Gastroesophageal sphincter (tissue), 4 donors: Measurements from ENCODE around the gene ERC1. TPM values are rescaled to one million over a fixed set of nuclear protein-coding genes. Genes with fewer than 3 reads are reported as not detected.

Experiments used
- ATAC-seq: fragments of 150-250 bp; one replicate; pipeline ENCODE4 v1.9.1; 2016; ENCODE audit warnings: mild to moderate bottlenecking, moderate library complexity
- H3K27ac ChIP-seq, 4 donors: fragments of 200-600 bp; sonication (generic) in 3 of 4; 1 replicate in 3 of 4; 2 replicates in 1 of 4; pipeline ENCODE4 v1.5.1; 2016 to 2019
- H3K27me3 ChIP-seq: fragments of 200-600 bp; sonication (generic); one replicate; pipeline ENCODE4 v1.5.1; 2019
- H3K36me3 ChIP-seq, 2 donors: fragments of 200-600 bp; sonication (generic); one replicate each; pipeline ENCODE4 v1.5.1; 2019; ENCODE audit warnings: control low read depth in 1 of 2
- H3K4me1 ChIP-seq, 3 donors: fragments of 200-600 bp; sonication (generic); 1 replicate in 2 of 3; 2 replicates in 1 of 3; pipeline ENCODE4 v1.5.1; 2016 to 2019; ENCODE audit warnings: control low read depth in 2 of 3
- H3K4me3 ChIP-seq, 2 donors: fragments of 200-600 bp; sonication (generic); one replicate each; pipeline ENCODE4 v1.5.1; 2019; ENCODE audit warnings: mild to moderate bottlenecking in 1 of 2, moderate library complexity in 1 of 2
- H3K9me3 ChIP-seq, 3 donors: fragments of 200-600 bp; sonication (generic); one replicate each; pipeline ENCODE4 v1.5.1; 2017 to 2019; ENCODE audit warnings: control low read depth in 2 of 3
- EP300 ChIP-seq: sonication (generic); formaldehyde crosslinking; IDR thresholded peaks from one replicate; pipeline ENCODE4 v1.6.1; 2017; ENCODE audit warnings: antibody characterized with exemption, mild to moderate bottlenecking
- POLR2A ChIP-seq, 2 donors: fragments of 450-650 bp; IDR thresholded peaks; one replicate each; pipeline ENCODE4 v1.6.1; 2017; ENCODE audit warnings: antibody characterized with exemption in 2 of 2, mild to moderate bottlenecking in 2 of 2, moderate library complexity in 1 of 2
- POLR2AphosphoS5 ChIP-seq: sonication (generic); formaldehyde crosslinking; IDR thresholded peaks from one replicate; pipeline ENCODE4 v1.6.1; 2017; ENCODE audit warnings: antibody characterized with exemption
- WGBS, 2 donors: methylation state at CpG; one replicate each; pipeline ENCODE4 v1.1.5; 2018; ENCODE audit warnings: low coverage in 1 of 2; 5-methylcytosine and 5-hydroxymethylcytosine counted together
- total RNA-seq, 4 donors: library from RNA; depleted of rRNA; stranded (reverse); fragments of >200 nt; gene quantifications; one replicate each; pipeline ENCODE4 v1.1.0, GENCODE V29; 2016
- TF ChIP-seq, protein P1 (sequence below), 4 experiments: fragments of 200-600 bp in 2 of 4; fragments of 450-650 bp in 2 of 4; sonication (generic) in 1 of 4; IDR thresholded peaks; one replicate each; pipeline ENCODE4 v1.5.1; 2017 to 2019; ENCODE audit warnings: antibody characterized with exemption in 4 of 4, mild to moderate bottlenecking in 2 of 4, moderate library complexity in 2 of 4

The ERC1 gene
- total RNA-seq, 4 donors from 2014 or later = 38.3 to 80.2 (median 58.4) TPM

DNA sequence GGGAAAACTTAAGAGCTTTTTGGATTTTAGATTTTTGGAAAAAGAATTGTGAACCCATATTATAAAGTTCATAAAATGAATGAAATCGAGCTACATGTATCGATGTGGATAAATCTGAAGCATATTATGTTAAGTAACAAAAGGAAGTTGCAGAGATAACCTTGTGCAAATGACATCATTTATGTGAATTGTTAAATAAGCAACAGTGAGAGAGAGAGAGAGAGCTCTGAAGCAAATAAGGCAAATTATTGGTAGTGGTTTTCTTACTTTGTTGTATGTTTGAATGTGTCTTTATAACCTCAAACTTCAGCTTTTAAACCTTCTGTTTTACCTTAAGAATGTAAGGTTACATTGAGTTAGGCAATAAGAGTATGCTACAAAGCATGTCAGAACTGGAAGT is 78.8 kb downstream of the ERC1 start:
- no peaks in the 10 kb centered on the region for H3K27me3 ChIP-seq
- H3K36me3 ChIP-seq = no peaks in the 10 kb centered on the region
- WGBS, 2 donors = 88 to 93% methylated on average over 2 of the region's 2 CpGs
- H3K9me3 ChIP-seq = peaks cover 0 to 2% (median 0%) of the 10 kb centered on the region in 3 donors
- ATAC-seq = no peak
- no peak overlapping the region for H3K27ac ChIP-seq
- no peaks in the 10 kb centered on the region for H3K4me1 ChIP-seq
- TF ChIP-seq POLR2A (IDR thresholded peaks at IDR 0.05) (no peak), POLR2AphosphoS5 (no peak), EP300 (no peak)
- TF ChIP-seq, protein P1, sequence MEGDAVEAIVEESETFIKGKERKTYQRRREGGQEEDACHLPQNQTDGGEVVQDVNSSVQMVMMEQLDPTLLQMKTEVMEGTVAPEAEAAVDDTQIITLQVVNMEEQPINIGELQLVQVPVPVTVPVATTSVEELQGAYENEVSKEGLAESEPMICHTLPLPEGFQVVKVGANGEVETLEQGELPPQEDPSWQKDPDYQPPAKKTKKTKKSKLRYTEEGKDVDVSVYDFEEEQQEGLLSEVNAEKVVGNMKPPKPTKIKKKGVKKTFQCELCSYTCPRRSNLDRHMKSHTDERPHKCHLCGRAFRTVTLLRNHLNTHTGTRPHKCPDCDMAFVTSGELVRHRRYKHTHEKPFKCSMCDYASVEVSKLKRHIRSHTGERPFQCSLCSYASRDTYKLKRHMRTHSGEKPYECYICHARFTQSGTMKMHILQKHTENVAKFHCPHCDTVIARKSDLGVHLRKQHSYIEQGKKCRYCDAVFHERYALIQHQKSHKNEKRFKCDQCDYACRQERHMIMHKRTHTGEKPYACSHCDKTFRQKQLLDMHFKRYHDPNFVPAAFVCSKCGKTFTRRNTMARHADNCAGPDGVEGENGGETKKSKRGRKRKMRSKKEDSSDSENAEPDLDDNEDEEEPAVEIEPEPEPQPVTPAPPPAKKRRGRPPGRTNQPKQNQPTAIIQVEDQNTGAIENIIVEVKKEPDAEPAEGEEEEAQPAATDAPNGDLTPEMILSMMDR (IDR thresholded peaks at IDR 0.05) = no peak
- no peak overlapping the region for H3K4me3 ChIP-seq

DNA sequence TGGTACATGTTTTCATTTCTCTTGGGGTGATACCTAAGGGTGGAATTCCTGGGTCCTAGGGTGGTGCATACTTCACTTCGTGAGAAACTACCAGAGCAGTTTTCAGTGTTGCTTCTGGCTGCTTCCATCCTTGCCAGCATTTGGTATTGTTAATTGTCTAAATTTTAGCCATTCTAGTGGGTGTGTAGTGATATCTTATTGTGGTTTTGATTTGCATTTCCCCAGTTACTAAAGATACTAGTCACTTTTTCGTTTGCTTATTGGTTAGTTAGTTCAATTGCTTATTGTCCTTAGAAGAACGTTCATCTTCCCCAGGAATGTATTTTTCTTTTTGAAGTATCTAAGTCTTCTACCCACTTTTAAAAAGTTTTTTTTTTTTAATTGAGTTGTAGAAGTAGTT is 80.2 kb downstream of the ERC1 start:
- Histone ChIP-seq H3K4me3 (no peak overlapping the region), H3K27ac (no peak overlapping the region), H3K27me3 (no peaks in the 10 kb centered on the region), H3K36me3 (no peaks in the 10 kb centered on the region), H3K4me1 (no peaks in the 10 kb centered on the region), H3K9me3 (no peaks in the 10 kb centered on the region)
- 76 to 87% methylated on average over 3 of the region's 3 CpGs for WGBS, 2 donors
- TF ChIP-seq, protein P1 (IDR thresholded peaks at IDR 0.05) = no peak
- ATAC-seq = no peak

DNA sequence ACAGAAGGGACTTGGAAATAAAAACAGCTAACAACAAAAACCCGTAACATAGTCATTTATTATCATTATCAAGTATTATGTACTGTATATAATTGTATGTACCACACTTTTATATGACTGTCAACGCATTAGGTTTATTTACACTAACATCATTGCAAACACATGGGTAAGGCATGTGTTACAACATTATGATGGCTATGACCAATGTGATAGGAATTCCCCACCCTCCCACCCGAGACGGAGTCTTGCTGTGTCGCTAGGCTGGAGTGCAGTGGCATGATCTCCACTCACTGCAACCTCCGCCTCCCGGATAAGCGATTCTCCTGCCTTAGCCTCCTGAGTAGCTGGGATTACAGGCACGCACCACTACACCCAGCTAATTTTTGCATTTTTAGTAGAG is 82.6 kb downstream of the ERC1 start:
- Histone ChIP-seq H3K36me3 (no peaks in the 10 kb centered on the region), H3K4me3 (no peak overlapping the region), H3K9me3 (no peaks in the 10 kb centered on the region), H3K4me1 (peaks cover 0 to 15% (median 0%) of the 10 kb centered on the region in 3 donors), H3K27me3 (no peaks in the 10 kb centered on the region), H3K27ac (no peak overlapping the region)
- TF ChIP-seq POLR2A (IDR thresholded peaks at IDR 0.05) = no peak
- TF ChIP-seq, protein P1 (IDR thresholded peaks at IDR 0.05) = no peak
- no peak for TF ChIP-seq POLR2AphosphoS5
- TF ChIP-seq EP300 = no peak
- 91 to 95% methylated on average over 2 to 3 of the region's 9 CpGs for WGBS, 2 donors
- no peak for ATAC-seq

DNA sequence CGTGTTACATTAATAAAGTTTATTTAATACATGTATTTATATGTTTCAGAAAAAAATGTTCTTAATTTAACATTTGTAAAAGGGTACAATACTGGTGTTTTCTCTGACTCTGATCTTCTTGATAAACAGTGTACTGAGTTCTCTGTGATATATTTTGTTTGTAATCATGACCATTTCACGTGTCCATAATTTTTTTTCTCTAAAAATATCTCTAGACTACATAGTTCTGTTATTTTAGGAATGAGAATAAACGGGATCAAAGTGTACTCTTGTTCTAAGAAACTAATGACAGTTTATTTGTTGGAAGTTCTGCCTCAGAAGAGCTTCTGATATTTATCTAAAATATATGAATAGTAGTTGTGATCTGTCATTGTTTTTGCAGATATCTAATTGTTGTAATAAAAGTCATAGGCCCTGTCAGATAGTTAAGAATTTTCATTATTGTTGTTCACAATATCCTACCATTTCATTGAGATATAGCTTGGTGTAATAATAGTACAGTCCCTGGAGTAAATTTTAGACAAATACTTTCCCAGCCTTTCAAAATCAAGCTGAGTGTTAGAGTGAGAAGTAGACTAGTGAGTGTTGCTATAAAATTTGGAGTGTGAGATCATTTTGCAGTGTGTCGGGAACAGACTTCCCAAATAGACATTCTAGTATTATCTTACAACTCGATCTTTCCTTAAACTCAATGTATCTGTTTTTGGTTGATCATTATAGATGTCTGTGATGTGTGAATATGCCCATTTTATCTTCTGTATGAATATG is 86.2 kb downstream of the ERC1 start:
- Histone ChIP-seq H3K36me3 (no peaks in the 10 kb centered on the region), H3K4me3 (no peak overlapping the region), H3K4me1 (peaks cover 0 to 18% (median 0%) of the 10 kb centered on the region in 3 donors), H3K27me3 (no peaks in the 10 kb centered on the region), H3K9me3 (no peaks in the 10 kb centered on the region), H3K27ac (no peak overlapping the region)
- TF ChIP-seq EP300 (no peak), POLR2AphosphoS5 (no peak), POLR2A (IDR thresholded peaks at IDR 0.05) (no peak)
- TF ChIP-seq, protein P1 (IDR thresholded peaks at IDR 0.05) = no peak
- ATAC-seq = no peak
- WGBS, 2 donors = 48 to 61% methylated on average over 5 of the region's 5 CpGs

DNA sequence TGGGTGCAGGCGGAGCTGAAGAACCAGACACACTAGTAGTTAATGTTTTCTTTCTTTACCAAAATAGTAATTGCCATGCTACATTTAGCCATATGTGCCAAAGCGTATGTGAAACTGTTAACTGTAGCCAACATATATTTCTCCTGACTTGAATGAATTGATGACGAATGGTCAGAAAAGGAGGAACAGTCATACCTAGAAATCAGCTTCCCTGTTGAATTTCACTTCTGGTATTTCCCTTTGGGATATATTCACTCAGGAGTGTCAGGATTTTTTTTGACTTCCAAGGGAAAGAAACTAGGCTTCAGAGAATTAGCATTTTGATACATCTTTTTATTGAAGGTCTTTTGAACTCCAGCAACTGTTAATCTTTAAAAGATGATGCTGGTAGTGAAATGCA is 87.0 kb downstream of the ERC1 start:
- no peak for TF ChIP-seq POLR2A (IDR thresholded peaks at IDR 0.05)
- TF ChIP-seq POLR2AphosphoS5 = no peak
- TF ChIP-seq, protein P1 (IDR thresholded peaks at IDR 0.05) = no peak
- TF ChIP-seq EP300 = no peak
- Histone ChIP-seq H3K9me3 (no peaks in the 10 kb centered on the region), H3K4me1 (peaks cover 0 to 22% (median under 1%) of the 10 kb centered on the region in 3 donors), H3K27me3 (no peaks in the 10 kb centered on the region), H3K36me3 (no peaks in the 10 kb centered on the region), H3K4me3 (no peak overlapping the region), H3K27ac (no peak overlapping the region)
- 74 to 83% methylated on average over 3 of the region's 3 CpGs for WGBS, 2 donors
- ATAC-seq = no peak
